HG03432 (cell line): ENCODE results near the gene RGS3.

ENCODE experiments used
- ATAC-seq: cut with Tn5 transposase; IDR thresholded peaks from one replicate; pipeline ENCODE4 v1.9.1; 2021; ENCODE audit warnings: mild to moderate bottlenecking, moderate library complexity; ENCODE audit not compliant: unreplicated experiment

The RGS3 gene

DNA sequence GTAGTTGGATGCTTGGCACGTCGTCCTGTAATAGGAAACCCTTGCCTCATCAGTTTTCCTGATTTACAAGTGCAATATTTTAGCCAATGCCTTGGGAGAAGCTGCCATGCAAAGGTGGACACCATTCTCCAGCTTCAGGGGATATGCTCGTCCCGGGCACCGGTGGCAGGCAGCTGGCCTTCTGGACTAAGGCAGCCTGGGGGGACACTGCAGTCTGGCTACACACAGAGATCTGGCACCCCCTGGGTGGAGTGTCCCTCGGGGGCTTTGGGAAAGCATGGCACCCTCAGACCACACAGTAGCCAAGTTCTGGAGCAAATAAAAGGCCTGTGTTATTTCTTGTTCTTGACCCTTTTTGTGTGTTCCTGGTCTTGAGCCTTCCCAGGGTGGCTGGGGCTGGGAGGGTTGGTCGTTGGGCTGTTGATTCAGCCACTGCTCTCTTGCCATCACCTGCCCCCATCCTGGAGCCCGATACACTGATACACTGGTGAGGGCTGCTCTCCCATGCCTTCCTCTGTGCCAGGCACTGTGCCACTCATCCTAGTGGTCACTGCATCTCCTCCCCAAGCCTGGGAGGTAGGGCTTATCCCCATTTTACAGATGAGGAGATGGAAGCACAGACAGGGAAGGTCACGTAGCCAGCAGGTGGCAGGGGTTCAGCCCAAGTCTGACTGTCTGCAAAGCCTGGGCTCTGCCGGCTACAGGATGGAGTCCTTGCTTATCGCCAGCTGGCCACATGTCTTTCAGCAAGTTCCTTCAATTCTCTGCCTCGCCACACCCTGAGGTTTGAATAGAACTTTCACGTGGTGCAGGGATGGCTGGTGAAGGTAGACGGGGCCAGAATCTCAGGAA lies 134.1 kb downstream of the RGS3 start:
- no peak for ATAC-seq

DNA sequence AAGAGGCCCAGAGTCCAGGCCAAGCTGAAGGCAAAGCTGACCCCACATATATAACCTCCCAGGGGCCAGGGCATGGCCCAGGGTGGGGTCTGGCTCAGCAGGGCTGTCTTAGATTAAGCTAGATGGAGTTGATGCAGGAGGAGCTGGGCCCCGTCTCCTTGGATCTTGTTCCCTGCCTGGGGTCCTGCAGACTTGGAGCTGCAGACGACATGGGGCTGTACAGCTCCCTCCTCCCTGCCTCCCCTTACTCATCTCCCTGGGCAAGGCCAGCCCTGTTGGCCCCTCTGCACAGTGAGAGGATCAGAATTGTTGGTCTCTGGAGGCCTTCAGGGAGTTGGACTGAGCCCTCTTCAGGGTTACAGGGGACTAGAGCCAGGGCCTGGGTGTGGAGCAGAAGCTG lies 134.9 kb downstream of the RGS3 start:
- no peak for ATAC-seq

- ATAC-seq, result no peak
These were observed 135.4 kb downstream of the RGS3 start for GRCh38 chr9:113598883-113599282.

GRCh38 chr9:113599646-113600022 lies 136.1 kb downstream of the RGS3 start:
- no peak for ATAC-seq

DNA sequence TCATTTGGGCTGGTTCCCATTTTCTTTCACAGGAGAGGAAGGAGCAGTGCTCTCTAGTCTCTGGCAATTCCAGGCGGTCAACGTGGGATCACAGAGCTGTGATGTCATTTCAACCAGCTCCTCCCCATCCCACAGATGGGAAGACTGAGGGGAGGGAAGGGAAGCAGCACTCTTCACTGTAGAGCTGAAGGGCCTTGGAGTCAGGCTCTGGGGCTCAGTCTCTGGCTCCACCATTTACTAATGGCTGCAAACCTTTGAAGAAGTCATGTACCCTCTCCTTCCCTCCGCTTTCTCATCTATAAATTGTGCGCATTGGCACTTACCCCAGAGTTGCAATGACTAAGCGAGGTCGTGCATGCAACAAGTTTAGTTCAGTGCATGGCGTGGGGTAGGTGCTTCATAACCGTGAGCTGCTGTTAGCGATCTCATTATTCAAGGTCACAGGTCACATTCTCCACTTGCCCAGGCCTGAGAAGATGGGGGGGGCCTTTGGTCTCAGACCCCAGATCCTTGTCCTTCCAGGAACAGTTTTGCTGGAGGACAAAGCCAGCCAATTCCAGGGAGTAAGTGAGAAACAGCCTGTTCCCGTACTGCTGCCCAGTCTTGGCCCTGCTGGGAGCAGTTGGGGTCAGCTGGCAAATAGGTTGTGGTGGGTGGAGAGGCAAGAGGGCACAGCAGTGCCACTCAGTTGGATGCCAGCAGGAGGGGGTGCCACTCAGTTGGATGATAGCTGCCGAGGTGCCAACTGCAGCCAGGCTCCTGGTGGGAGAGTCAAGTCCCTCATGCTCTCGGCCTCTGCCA lies 136.7 kb downstream of the RGS3 start:
- no peak for ATAC-seq

DNA sequence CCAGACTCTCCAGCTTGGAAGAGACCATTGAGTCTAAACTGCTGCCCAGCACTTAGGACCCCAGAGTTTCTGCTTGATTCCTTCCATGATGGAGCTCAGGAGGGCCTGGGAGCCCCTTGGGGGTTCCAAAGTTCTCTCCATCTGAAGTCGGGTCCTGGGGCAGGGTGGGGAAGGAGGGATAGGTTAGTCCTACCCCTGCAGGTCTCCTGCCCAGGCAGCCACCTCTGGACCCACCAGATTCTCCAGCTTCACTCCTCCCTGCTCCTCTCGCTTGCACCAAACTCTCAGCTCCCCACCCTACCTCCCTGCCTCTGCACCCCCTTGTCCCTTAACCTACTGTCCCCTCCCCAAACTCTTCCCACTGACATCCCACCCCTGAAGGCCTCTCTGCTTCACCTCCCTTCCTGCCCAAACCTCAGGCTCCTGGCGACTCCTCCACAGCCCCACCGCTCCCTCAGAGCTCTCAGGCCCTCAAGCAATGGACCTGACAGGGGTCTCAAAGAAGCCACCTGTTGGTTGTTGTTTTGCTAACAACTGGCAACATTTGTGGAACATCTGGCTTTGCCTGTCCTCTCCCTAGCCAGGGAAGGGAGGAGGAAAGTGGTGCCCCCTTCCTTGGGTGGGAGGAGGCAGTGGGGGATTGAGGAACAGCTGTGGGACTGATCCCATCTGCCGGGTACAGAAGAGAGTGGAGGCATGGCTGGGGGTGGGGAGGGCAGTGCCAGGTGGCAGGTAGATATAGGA lies 137.5 kb downstream of the RGS3 start:
- no peak for ATAC-seq

- ATAC-seq, result no peak
These were observed 138.1 kb downstream of the RGS3 start for GRCh38 chr9:113601656-113602055.

DNA sequence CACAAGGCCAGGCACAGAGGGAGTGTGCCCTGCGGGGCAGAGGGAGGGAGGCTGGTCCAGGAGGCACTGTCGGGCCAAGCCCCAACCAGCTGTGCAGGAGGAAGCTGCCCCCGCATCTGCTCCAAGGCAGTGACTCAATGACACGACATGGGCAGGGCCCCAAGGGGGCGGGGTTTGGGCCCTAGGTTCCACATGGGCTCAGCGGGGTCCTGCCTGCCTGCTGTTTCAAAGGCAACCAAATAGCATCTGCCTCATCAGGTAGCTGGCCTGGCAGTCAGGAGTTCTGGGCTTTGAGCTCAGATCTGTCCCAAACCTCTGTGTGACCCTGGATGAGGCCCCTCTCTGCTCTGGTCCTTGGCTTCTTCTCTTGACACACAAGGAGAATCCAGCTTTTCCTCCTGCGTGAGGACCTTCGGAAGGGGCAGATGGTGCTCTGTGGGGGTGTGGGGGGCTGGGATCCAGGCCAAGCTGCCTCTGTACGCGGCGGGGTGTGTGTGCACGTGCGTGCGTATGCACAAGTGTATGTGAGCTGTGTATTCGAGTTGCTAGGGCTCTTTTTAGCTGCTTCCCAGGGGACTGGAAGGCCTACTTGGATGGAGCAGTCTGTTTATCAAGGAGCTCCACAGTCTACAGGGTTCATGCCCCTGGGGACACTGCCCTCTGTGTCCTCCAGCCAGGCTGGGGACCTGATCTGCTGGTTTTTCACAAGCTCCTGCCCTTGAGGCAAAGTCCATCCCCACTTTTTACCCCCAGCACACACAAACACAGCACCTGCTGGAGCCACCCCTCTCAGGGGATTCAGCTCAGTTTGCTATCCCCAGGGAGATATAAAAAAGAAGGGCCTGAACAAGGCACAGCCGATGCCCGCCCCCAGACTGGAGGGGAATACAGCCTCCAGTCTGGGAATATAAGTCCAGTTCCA lies 138.9 kb downstream of the RGS3 start:
- peak; percentile 92 for ATAC-seq

DNA sequence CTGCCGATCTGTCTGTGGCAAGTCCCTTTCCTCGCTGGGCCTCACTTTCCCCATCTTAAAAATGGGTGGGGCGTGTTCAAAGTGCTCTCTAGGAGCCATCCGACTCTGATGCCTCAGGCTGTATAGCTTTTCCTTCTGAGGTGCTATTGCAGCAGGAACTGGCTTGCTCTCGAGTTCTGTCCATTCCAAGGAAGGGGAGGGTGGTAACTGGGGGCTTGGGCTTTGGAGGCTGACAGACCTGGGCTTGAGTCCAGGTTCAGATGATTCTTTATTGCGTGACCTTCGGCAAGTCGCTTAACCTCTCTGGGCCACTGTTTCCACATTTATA lies 139.5 kb downstream of the RGS3 start:
- no peak for ATAC-seq

- no peak for ATAC-seq
These were observed 140.2 kb downstream of the RGS3 start for GRCh38 chr9:113603773-113604172.

DNA sequence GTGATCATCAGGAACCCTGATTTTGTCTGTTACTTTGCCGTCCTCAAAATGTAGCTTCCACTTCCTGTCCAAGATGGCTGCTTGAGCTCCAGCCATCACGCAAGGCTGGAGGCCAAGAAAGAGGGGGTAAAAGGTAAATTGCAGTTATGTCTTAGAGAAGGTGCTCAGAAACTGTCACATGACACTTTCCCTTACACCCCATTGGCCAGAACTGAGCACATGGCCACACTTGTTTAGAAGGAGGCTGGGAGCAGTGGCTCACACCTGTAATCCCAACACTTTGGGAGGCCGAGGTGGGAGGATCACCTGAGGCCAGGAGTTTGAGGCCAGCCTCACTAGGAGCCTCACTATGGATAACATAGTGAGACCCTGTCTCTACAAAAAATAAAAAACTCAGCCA lies 140.9 kb downstream of the RGS3 start:
- no peak for ATAC-seq

GRCh38 chr9:113606510-113606909 lies 143.0 kb downstream of the RGS3 start:
- ATAC-seq, result no peak

DNA sequence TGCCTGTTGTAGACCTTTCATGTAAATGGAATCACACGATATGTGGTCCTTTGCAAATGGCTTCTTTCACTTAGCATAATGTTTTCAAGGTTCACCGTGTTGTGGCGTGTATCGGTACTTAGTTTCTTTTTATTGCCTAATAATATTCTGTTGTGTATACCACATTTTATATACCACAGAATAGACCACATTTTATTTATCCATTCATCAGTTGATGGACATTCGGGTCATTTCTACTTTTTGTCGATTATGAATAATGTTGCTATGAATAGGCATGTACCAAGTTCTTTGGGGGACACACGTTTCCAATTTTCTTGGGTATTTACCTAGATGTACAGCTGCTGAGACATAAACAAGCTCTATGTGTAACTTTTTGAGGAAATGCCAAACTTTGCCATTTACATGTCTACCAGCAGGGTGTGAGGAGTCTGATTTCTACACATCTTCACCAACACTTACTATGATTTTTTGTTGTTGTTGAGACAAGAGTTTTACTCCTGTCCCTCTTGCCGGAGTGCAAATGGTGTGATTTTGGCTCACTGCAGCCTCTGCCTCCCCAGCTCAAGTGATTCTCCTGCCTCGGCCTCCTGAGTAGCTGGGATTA lies 144.7 kb downstream of the RGS3 start:
- ATAC-seq, result no peak

DNA sequence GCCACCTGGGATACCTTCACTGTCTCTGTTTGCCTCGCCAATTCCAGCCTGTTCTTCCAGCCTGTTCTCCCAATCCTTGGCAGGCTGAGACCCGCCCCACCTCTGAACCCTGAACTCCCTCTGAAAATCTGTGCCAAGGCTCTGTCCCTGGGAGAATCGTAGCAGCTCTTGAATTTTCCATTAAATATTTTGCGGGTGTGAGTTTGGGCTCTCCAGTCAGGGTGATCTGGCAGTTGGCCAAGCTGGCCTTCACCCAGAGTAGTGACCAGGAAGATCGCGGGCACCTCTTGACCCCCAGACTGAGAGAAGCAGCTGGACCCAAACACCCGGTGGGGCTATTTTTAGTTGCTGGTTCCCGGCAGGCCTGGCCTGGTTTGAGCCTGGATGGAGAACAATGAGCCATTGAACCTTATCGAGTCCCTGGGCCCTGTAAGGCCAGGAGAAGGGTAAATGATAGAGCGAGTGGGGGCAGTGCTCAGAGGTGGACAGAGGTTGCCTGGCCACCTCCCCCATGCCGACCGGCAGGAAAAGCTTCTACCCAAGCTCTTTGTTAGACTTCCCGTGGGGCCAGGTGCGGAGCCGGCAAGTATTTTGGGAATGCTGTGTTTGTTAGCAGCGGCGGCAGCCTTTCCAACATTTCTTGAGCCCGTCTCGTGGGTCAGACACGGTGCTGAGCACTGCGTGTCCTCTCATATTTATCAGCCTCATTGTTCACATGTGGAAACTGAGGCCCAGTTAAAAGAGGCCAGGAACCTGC lies 146.2 kb downstream of the RGS3 start:
- ATAC-seq, result no peak

DNA sequence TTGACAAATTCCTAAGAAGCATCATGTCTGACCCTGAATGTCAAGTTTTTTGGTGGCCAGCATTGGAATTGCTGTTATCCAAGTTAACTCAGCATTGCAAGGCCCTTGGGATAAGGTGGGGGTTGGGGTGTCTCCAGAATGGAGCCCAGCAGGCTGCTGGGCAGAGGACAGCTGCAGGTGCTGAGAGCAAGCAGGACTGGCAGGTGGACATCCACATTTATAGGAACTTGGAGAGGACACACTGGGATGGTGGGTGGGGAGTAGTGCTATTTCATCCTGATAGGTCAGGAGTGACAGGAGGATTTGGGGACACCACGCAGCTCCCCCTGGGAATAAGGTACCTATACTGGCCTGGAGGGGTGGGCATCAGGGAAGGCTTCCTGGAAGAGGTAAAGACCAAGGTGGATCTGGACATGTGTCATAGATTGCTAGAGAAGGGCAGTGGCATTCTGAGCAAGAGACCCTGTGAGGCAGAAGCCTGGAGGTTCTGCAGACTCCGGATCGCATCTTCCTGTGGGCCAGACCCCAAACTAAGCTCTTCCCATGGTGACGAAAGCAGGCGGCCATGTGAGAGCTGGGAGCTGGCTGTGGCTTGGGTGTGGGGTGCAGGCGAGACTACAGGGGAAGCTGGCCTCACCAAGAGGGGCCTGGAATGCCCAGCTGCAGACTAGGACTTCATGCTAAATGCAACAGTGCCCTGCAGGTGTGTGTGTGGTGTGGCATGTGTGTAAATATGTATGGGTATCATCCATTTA lies 148.1 kb downstream of the RGS3 start:
- ATAC-seq, result no peak

DNA sequence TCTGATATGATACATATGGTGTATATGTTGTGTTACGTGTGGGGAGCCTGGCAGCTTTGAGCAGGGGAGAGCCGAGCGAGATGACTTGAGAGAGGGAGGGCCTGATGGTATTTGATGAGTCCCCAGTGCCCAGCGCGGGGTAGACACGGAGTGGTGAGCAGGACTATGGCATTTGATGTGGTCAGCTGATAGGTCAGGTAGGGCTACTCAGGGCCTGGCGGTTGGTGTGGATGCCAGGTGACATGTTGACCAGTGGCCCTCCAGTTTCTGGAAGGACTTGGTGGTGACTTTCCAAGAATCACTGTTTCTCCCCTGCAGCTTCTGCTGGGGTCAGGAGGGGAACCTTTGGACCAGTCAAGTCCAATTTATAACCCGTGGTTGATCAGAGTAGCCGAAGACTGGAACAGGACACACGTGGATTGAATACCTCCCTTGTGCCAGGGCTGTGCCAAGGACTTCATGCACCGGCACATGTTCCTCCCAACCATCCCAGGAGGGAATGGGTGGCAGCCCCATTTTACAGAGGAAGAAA lies 148.8 kb downstream of the RGS3 start:
- no peak for ATAC-seq

DNA sequence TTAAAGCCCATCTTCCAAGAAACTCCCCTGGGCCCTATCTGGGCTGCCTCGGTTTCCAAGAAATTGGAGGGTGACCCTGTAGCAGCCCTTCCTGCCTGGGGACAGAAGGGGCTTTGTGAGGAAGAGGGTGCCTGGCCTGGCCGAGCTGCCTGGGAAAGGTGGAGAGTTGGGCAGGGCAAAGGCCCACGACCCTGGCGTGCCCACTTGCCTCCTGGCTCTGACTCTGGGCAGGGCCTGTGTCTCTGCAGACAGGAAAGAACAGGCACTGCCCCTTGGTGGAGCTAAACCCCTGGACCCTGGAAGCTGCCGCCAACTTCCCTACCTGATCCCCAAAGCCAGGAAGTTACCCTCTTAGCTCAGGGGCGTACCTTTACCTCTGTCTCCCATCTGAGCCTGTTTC lies 149.3 kb downstream of the RGS3 start:
- no peak for ATAC-seq

- no peak for ATAC-seq
These were observed 150.4 kb downstream of the RGS3 start for GRCh38 chr9:113613815-113614413.
